Measurements from ENCODE around the gene SYF2. TPM values are rescaled to one million over a fixed set of nuclear protein-coding genes. Genes with fewer than 3 reads are reported as not detected.
"Not testable (repeated sequence)": the region's sequence is repeated elsewhere in the genome, so short reads cannot be mapped to it uniquely, and the experiment has no call there.

SYF2 gene
- polyA plus RNA-seq, 1 experiment, result 15.0 TPM

DNA sequence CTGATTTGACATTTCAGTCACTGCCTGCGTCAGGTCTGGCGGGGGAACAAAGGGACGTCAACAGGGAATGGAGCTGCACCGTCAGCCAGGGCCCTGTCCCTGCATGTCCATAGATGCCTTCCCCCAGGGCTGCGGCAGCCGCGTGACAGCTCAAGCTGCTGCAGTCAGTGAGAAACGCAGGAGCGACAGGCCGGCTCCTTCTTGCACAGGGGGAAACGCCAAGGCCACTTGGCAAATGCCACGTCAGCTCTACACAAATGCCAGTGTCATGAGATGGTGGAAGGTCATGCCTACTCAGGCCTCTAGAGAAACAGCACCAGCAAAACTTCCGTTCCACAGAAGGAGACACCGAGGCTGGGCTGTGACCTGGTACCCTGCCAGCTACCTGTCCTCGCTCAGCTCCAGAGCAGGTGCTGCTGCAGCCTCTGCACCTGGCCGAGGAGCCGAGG, 37.7 kb downstream of the SYF2 start:
- Histone ChIP-seq H3K27me3 (ENCODE audit: control insufficient read depth, insufficient read depth, low read length) (peaks cover 17% of the 10 kb centered on the region), H3K36me3 (ENCODE audit: control insufficient read depth, insufficient read depth, low read length) (no peaks in the 10 kb centered on the region), H3K4me3 (ENCODE audit: low read depth, low read length) (no peak overlapping the region)
- TF ChIP-seq, protein P1, sequence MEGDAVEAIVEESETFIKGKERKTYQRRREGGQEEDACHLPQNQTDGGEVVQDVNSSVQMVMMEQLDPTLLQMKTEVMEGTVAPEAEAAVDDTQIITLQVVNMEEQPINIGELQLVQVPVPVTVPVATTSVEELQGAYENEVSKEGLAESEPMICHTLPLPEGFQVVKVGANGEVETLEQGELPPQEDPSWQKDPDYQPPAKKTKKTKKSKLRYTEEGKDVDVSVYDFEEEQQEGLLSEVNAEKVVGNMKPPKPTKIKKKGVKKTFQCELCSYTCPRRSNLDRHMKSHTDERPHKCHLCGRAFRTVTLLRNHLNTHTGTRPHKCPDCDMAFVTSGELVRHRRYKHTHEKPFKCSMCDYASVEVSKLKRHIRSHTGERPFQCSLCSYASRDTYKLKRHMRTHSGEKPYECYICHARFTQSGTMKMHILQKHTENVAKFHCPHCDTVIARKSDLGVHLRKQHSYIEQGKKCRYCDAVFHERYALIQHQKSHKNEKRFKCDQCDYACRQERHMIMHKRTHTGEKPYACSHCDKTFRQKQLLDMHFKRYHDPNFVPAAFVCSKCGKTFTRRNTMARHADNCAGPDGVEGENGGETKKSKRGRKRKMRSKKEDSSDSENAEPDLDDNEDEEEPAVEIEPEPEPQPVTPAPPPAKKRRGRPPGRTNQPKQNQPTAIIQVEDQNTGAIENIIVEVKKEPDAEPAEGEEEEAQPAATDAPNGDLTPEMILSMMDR (IDR thresholded peaks at IDR 0.05; ENCODE audit: insufficient read depth, low read depth, low read length), result no peak
- CTCF ChIA-PET, result interaction anchor here (4.0 kb wide), 1 partner anchor 10 kb away, joined by 27 read pairs; no protein-coding TSS in a partner anchor
- no peak for DNase-seq (ENCODE audit: low read depth)
- POLR2A ChIA-PET, result no interaction called here

DNA sequence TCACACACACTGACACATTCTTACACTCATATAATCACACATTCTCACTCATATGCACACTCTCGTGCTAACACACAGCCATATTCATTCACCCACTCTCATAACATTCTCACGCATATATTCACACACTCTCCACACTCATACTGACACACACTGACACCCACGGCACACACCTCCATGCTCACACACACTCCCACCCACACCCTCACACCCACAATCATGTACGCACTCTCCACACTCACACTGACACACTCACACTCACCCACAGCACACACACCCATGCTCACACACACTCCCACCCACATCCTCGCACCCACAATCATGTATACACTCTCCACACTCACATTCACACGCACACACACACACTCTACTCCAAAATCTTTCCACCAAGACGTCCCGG, 38.2 kb downstream of the SYF2 start:
- POLR2A ChIA-PET, result no interaction called here
- Histone ChIP-seq H3K36me3 (ENCODE audit: control insufficient read depth, insufficient read depth, low read length) (no peaks in the 10 kb centered on the region), H3K4me3 (ENCODE audit: low read depth, low read length) (no peak overlapping the region), H3K27me3 (ENCODE audit: control insufficient read depth, insufficient read depth, low read length) (peaks cover 15% of the 10 kb centered on the region)
- TF ChIP-seq, protein P1 (IDR thresholded peaks at IDR 0.05; ENCODE audit: insufficient read depth, low read depth, low read length), result no peak
- CTCF ChIA-PET, result interaction anchor here (4.0 kb wide), 1 partner anchor 11 kb away, joined by 27 read pairs; no protein-coding TSS in a partner anchor
- DNase-seq (ENCODE audit: low read depth), result no peak

DNA sequence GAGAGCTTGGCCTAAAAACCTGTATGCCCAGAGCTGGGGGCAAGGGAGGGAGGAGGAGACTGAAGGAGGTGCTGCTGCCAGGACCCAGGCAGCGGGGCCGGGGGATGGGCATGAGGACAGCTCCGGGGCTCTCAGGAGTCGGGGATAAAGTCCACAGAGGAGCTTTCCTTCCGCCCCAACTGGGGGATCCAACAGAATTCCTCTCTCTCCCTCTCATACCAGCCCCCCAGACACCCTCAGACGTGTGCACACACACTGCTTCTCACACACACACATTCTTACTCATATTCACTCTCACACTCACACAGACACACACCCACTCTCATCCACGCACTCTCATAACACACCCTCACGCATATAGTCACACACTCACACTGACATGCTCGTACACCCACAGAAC, 39.1 kb downstream of the SYF2 start:
- POLR2A ChIA-PET, result no interaction called here
- Histone ChIP-seq H3K4me3 (ENCODE audit: low read depth, low read length) (no peak overlapping the region), H3K27me3 (ENCODE audit: control insufficient read depth, insufficient read depth, low read length) (peaks cover 15% of the 10 kb centered on the region), H3K36me3 (ENCODE audit: control insufficient read depth, insufficient read depth, low read length) (no peaks in the 10 kb centered on the region)
- CTCF ChIA-PET, result no interaction called here
- DNase-seq (ENCODE audit: low read depth), result no peak
- TF ChIP-seq, protein P1 (IDR thresholded peaks at IDR 0.05; ENCODE audit: insufficient read depth, low read depth, low read length), result no peak

DNA sequence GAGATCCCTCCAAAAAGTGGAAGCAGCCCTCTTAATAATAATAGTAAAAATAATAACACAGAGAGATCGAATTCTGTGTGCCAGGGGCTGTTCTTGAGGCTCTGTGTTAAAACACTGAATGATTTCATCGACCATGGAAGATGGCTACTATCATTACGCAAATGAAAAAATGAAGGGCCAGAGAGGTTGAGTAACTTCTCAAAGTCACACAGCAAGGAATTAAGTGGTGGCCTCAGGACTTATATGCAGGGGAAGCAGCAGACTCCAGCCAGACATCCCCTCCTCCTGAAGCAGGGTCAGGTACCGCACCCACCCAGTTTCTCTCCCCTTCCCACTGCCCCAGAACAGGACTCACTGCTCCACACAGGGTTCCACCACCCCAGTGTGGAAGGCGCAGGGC, 40.1 kb downstream of the SYF2 start:
- ChIA-PET CTCF (no interaction called here), POLR2A (no interaction called here)
- TF ChIP-seq, protein P1 (IDR thresholded peaks at IDR 0.05; ENCODE audit: insufficient read depth, low read depth, low read length), result no peak
- Histone ChIP-seq H3K27me3 (ENCODE audit: control insufficient read depth, insufficient read depth, low read length) (peaks cover 8% of the 10 kb centered on the region; the same call in 1 of the 2 replicates), H3K4me3 (ENCODE audit: low read depth, low read length) (no peak overlapping the region), H3K36me3 (ENCODE audit: control insufficient read depth, insufficient read depth, low read length) (no peaks in the 10 kb centered on the region)
- no peak for DNase-seq (ENCODE audit: low read depth)

DNA sequence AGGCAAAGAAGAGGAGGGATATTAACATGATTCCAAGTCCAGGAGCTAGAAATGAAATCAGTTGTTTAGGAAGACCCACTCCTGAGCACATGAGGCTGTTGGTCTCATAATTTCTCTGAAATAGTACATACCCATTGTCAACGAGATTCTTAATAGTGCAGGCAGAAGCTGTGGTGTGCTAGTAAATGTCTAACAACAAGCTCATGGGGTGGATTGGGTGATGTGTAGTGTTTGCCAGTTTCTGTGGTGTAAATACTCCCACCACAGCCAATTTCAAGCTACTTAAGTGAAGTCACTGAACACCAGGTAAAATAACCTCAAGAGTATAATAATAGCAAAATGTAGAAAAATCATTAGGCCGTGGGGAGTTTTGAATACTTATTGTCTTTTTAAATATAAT, 42.0 kb downstream of the SYF2 start:
- Histone ChIP-seq H3K4me3 (ENCODE audit: low read depth, low read length) (no peak overlapping the region), H3K27me3 (ENCODE audit: control insufficient read depth, insufficient read depth, low read length) (peaks cover 9% of the 10 kb centered on the region; the same call in 1 of the 2 replicates), H3K36me3 (ENCODE audit: control insufficient read depth, insufficient read depth, low read length) (no peaks in the 10 kb centered on the region)
- TF ChIP-seq, protein P1 (IDR thresholded peaks at IDR 0.05; ENCODE audit: insufficient read depth, low read depth, low read length), result no peak
- DNase-seq (ENCODE audit: low read depth), result no peak
- POLR2A ChIA-PET, result interaction anchor here (0.6 kb wide), 1 partner anchor 113 kb away, joined by 5 read pairs; no protein-coding TSS in a partner anchor
- CTCF ChIA-PET, result no interaction called here

DNA sequence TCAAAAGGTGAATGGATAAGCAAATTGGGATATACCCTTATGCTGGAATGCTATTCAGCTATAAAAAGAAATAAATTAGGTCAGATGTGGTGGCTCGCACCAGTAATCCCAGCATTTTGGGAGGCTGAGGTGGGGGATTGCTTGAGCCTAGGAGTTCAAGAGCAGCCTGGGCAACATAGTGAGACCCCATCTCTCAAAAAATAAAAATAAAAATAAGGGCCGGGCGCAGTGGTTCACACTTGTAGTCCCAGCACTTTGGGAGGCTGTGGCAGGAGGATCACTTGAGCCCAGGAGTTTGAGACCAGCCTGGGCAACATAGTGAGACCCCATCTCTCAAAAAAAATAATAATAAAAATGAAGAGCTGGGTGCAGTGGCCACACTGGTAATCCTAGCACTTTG, 44.4 kb downstream of the SYF2 start:
- CTCF ChIA-PET, result interaction anchor here (0.6 to 1.3 kb wide), 3 partner anchors 8 to 90 kb away, joined by 3 read pairs; no protein-coding TSS in a partner anchor
- H3K27me3 ChIP-seq (ENCODE audit: control insufficient read depth, insufficient read depth, low read length); DNase-seq (ENCODE audit: low read depth); POLR2A ChIA-PET; H3K4me3 ChIP-seq (ENCODE audit: low read depth, low read length); H3K36me3 ChIP-seq (ENCODE audit: control insufficient read depth, insufficient read depth, low read length): not testable (repeated sequence)

All from BJ (cell line).